GM11168 (cell line): Measurements from ENCODE around the gene PARD6A.

Source experiments
- in situ Hi-C: fragments of 300-500 bp; cut with MboI; formaldehyde crosslinking; loops from one replicate; pipeline ENCODE4 v1.12.0; 2022; ENCODE audit warnings: low sequenced_read_pairs; ENCODE audit not compliant: unreplicated experiment

Gene PARD6A

DNA sequence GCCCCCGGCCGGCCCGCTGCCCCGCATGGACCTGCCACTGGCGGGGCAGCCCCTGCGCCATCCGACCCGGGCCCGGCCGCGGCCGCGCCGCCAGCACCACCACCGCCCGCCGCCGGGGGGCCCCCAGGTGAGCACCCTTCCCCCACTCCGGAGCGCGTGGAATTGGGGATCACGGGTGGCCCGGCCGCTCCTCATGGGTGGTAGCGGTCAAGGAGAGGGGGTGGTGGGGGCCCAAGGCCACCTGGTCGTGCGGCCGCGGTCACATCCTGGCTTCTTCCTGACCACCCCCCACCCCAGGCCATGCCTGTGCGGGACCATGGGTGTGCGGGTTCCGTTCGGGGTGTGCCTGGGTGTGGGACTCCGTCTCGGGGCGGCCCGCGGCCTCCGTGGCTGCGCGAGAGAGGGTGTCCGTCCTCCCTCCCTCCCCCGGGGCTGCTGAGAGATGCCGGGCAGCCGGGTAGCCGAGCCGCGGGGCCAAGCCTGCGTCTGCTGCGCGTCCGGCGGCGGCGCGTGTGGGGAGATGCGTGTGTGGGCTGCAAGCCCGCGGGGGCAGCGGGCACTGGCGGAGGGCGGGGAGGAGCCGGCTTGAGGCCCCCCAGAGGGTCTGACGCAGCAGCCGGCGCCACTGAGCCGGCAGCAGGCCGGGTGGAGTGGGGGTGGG is 7.5 kb upstream of the PARD6A start:
- in situ Hi-C loops, result no loop called here

DNA sequence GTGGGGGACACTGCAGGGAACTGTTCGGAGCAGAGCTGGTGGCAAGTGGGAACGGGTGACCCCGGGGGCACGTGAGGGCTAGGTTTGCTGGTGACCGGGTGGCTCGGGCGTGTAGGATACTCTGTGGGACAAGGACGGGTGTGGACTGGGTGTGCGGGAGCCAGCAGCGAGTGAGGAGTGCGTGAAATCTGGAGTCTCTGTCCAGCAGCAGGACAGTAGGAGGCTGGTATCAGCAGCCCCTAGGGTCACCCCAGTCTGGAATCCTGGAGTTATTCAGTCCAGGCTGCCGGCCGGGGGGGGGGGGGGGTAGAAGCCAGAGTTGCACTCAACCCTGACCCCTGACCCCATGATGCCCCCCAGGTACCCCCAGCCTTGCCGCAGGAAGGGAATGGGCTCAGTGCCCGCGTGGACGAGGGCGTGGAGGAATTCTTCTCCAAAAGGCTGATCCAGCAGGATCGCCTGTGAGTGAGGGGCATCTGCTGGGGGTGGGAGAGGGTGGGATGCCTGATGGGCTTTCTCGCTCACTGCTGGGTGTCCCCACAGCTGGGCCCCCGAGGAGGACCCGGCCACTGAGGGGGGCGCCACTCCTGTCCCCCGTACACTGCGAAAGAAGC is 6.9 kb upstream of the PARD6A start:
- in situ Hi-C loops, result no loop called here

DNA sequence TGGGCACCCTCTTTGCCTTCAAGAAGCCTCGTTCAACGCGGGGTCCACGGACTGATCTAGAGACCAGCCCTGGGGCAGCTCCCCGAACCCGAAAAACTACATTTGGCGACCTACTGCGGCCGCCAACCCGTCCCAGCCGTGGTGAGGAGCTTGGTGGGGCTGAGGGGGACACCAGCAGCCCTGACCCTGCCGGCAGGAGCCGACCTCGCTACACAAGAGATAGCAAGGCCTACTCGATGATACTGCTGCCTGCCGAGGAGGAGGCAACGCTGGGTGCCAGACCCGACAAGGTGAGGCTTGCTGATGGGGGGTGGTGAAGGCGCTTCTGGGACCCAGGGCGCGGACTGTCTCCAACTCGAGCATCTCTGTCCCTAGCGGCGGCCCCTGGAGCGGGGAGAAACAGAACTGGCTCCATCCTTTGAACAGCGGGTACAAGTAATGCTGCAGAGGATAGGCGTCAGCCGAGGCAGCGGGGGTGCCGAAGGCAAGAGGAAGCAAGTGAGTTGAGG is 6.3 kb upstream of the PARD6A start:
- in situ Hi-C loops, result no loop called here

DNA sequence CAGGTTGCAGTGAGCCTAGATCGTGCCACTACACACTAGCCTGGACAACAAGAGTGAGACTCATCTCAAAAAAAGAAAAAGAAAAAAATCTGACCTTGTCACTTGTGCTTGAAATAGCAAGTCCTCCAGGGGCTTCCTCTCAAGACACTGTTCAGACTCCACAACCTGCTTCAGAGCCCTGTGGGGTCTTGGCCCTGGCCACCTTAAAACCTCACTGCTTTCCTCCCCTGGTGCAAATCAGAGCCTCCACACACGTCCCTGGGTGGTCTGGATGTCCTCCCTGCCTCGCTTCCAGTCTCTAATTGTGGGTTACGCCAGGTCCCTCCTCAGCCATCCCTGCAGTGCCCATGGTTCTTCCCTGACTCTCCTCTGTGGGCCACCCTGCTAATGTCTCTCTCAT is 5.4 kb upstream of the PARD6A start:
- in situ Hi-C loops, result no loop called here

DNA sequence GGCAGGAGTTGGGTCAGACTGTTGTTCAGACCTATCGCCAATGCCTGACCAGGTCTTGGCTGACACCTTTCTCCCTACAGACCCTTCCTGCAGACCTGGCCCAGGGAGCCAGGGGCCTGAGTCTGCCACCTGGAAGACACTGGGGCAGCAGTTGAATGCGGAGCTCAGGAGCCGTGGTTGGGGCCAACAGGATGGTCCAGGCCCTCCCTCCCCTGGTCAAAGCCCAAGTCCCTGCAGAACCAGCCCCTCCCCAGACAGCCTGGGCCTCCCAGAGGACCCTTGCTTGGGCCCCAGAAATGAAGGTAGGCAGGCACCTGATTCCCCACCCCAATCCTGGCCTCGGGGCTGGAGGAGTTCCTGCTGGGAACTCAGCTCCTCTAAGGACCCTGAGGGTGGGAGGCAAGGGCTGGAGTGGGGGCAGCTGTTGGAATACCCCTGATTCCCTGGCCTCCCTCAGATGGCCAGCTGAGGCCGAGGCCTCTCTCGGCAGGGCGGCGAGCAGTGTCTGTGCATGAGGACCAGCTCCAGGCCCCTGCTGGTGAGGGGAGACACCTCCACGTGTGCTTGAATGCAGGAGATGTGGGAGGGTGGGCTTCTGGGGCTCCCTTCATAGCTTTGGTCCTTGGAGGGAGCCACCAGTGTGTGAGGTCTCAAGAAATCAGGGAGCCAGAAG is 4.3 kb upstream of the PARD6A start:
- in situ Hi-C loops, result no loop called here

DNA sequence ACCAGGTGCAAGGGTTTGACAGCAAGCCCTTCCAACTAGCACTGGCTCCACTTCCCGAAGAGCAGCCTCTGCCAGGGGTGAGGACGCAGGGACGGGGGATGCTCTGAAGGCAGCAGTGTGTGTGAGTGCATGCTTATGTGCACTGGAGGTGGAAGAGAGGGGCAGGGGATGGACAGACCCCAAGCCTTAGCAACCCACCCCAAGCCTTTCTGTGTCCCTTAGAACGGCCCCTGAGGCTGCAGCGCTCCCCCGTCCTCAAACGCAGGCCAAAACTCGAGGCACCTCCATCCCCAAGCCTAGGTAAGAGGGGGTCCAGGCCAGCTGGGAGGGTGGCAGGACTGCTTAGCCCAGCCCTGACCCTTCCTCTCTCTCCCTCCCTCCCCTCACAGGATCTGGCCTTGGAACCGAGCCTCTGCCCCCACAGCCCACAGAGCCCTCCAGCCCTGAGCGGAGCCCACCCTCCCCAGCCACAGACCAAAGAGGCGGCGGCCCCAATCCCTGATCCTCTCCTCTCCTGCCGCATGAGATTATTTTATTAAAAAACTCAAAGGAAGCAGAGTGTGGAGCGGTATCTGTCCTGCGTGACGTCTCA is 3.6 kb upstream of the PARD6A start:
- in situ Hi-C loops, result no loop called here

DNA sequence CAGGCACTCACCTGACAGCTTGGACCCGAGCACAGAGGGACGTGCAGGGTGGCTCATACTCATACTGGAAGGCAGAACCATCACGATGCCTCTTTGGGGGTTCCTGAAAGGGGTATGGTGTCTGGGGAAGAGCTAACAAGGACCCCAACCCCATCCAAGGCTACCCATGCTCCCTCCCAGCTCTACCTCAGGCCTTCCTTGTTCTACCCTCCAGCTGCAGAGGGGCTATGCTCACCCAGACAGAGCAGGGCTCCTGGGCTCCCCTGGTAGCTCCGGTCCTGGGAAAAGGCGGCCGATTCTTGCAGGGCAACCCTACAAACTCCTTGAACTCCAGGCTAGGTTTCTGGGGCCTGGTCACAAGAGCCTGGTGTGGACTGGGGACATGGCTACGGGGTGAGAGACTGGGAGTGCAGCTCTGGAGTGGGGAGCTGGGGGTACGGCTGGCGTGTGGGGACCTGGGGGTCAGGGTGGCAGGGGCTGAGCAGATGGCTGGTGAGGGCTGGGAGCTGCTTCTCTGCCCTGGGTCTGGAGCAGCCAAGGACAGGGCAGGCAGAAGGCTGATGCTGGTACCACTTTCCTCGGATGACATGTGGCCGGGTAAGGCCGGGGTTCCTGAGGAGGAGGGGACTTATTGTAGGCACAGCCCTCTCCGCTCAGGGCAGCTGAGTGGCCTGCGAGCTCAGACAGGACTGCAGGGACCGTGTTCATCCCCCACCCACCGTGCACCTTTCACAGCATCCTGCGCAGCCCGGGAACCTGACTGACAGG is 2.8 kb upstream of the PARD6A start:
- in situ Hi-C loops, result no loop called here

DNA sequence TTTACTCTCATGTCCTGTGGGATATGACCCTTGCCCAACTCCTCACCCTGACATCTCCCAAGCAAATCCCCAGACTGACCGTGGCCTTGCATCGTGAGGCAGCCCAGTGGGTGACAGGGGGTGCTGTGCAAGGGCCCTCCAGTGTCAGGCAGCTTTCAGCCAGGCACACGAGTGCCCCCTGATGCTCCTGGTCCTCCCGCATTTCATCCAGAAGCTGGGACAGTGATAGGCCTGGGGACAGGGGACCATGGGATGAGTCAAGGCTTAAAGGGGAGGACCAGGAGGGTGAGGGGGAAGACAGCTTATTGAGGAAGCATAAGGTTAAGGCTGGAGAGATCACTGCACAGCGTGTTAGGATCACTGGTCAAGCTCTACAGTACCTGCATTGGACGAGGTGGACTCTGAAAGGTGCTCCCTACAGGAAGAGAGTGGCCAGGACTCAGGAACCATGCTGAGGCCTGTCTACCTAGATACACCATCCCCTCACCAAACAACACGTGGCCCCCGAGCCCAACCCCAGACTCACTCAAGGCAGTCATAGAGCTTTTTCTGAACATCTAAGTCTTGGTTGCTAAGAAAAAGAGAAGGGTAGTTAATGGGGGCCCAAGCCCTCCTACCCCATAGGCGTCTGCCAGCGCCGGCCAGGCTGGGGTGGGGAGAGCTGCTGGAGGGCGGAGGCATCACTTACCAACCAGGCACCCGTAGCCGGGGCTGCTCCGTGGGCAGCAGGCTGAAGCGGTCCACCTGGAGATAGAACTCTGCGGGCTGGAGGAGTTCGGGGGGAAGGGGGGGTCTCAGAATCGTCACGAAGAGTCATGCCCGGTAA is 1.7 kb upstream of the PARD6A start:
- in situ Hi-C loops, result no loop called here

DNA sequence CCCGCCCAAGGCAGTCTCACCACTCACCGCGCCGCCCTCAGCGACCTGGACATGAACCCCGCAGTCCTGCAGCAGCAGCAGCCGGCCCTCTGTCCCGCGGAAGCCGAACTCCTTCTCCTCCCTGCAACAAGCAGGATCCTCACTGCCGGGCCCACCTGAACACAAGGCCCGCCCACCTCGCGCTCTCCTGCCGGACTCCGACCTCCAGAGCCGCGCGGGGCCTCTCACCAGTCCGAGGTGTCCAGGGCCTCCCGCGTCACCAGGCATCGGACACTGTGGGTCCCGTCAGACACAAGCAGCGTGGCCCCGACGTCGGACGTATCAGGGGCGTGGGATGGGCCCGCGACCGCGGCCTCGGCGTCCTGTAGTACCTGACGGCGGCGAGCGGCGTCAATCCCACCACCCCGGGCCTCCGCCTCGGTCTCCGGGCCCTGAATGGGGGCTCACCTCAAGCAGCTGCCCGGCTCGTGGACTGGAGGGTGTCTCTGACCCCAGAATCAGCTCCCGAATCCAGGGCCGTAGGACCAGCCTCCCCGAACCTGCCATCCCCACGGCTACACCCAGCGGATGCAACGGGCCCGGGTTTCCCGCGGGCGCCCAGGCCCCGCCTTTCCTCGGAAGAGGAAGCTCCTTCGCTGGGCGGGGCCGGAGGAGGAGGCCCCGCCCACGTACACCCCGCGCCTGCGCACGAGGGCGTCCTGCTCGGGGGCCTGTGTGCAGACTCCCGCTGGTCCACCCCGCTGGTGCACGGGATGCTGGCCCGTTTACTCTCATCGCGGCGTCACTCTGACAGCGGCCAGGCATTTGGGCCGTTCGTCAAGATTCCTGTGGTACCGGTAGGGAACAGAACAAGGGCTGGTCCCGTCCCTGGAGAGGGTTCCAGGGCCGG is 841 bp upstream of the PARD6A start, which contains the start of gene ACD:
TSS of gene ACD (minus strand) at position 586 of the 889 bp plus-strand sequence. CDS start at position 546, 40 bp downstream.
- in situ Hi-C loops, result no loop called here

DNA sequence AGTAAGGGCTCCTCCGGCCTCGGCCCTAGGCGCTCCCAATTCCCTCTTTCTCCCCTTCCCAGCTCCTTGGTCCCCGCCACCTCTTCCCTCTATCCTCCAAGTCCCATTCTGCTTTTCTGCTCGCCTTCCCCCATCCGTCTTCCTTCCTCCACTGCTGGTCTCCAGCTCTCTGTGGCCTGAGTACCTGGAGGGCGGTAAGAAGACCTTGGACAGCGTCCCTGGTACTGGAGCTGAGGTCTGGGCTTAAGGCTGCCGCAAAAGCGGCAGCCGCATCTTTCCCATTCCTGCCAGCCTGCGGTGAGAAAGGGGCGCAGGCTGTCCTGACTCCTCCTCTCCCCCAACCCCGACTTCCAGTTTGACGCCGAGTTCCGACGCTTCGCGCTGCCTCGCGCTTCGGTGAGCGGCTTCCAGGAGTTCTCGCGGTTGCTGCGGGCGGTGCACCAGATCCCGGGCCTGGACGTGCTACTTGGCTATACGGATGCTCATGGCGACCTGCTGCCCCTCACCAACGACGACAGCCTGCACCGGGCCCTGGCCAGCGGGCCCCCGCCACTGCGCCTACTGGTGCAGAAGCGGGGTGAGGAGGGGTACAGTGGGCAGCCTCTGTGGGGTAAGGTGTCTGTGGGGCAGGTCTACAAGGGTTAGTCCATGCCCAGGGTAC is 471 bp downstream of the PARD6A start:
- in situ Hi-C loops, result no loop called here

DNA sequence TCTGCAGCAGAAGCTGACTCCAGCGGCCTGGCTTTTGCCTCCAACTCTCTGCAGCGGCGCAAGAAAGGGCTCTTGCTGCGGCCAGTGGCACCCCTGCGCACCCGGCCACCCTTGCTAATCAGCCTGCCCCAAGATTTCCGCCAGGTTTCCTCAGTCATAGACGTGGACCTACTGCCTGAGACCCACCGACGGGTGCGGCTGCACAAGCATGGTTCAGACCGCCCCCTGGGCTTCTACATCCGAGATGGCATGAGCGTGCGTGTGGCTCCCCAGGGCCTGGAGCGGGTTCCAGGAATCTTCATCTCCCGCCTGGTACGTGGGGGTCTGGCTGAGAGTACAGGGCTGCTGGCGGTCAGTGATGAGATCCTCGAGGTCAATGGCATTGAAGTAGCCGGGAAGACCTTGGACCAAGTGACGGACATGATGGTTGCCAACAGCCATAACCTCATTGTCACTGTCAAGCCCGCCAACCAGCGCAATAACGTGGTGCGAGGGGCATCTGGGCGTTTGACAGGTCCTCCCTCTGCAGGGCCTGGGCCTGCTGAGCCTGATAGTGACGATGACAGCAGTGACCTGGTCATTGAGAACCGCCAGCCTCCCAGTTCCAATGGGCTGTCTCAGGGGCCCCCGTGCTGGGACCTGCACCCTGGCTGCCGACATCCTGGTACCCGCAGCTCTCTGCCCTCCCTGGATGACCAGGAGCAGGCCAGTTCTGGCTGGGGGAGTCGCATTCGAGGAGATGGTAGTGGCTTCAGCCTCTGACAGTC is 1.3 kb downstream of the PARD6A start:
- in situ Hi-C loops, result no loop called here

DNA sequence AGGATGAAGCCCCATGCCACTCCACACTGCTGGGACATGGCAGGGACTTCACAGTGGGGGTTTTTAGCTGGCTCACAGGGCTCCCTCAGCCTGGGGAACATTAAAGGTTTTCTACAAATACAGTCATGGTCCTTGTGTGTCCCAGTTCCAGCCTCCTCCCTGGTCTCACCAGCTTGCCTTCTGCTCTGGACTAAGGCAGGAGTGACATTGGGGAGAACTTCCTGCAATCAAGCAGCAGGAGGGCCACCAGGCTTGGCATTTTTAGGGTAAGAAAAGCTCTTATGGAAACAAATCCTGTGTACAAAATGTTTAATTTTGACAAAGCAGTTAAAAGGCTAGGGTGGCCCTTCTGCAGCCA is 1.9 kb downstream of the PARD6A start:
- in situ Hi-C loops, result no loop called here

DNA sequence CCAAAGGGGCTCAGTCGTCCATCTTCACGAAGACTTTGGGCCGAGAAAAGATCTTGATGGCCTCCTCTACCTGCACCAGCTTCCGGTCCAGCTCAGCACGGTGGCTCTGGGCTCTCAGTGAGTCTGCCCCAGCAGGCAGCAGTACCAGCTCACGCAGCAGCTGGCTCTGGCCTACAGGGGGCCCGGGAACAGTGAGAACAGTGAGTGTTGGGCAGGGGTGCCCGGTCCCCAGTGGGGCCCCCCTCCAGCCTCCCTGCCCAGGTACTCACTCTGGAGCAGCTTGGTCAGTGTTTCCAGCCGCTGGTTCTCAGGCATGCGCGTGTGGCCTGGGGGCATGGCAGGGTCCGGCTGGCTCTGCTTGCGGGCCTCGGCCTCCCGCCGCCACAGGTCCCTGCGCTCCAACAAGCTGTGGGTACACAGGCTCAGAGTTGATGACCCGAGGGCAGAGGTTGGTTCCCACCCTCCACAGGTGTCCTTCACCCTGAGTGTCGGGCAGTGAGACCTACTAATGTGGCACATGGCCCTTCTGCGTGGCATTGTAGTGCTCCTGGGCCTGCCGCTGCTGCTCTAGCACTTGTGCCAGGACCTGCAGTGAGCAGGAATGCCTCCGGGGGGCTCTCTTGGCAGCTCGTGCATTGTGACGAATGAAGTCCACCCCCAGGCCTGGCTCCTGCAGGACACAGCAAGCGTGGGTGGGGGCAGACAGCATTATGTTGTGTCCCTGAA is 2.6 kb downstream of the PARD6A start:
- in situ Hi-C loops, result no loop called here

DNA sequence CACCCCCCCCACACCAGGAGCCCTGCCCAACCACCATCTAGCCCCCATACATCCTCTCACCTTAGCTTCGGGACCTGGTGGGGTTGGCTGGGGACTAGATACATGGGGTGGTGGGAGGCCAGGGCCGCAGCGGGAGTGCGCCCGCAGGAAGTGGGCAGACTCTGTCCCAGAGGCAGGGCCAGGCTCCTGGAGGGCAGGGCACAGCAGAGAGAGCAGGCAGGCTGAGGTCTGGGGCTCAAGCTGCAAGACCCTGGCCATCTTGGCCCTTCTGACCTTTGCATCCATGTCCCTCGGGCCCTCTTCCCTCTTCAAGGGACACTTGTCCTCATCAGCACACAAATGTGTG is 3.1 kb downstream of the PARD6A start:
- in situ Hi-C loops, result no loop called here

DNA sequence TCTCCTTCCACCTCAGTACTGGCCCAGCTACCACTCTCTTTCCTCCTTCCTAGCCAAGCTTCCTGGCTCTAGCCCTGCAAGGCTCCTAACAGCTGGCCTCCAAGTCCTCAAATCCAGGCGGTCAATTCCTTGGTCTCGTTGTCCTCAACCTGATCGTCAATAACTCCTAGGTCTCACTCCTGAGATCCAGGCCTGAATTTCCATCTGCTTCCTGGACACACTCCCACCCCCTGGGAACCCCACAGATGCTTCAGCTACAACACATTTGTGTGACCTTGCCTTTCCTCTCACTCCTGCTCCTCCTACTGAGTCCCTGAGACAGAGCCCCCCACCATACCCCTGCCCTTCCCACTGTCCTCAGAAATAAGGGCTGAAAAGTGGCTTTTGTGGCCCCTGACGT is 3.5 kb downstream of the PARD6A start:
- in situ Hi-C loops, result no loop called here

DNA sequence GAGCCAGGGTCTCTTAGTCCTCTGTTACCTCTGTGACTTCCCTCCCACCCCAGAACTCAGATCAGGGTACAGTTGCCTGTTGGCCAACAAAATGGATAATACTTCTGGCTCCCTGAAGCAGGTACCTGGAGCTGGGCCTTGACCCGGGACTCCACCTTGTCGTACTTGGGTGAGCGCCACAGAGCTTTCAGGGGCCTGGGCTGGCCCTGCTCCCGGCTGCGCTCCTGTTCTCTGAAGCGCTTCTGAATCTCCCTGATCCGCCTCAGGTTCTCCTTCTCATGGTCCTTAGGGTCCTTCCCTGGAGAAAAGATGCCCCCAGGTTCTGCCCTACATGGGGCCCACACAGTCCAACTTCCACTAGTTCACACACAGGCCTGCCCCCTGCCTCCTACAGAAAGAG is 4.1 kb downstream of the PARD6A start:
- in situ Hi-C loops, result no loop called here

DNA sequence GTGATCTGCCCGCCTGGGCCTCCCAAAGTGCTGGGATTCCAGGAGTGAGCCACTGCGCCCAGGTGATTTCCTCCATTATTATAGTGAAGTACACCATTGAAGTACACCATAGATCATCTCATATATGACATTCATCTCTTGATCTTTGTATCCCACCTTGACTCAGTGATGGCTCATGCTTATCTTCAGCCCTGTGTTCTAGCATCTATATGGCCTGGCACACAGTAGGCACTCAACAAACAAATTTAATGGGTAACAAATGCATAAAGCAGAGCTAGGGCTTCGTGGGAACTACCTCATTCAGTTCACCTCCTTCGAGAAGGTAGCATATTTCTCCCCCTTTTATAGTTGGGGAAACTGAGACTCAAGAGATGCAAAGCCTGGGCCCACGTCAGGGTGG is 4.8 kb downstream of the PARD6A start:
- in situ Hi-C loops, result no loop called here
